Glutamatergic neuron (in vitro differentiated cells): ENCODE data around the gene SIAH1. TPM values are rescaled to one million over a fixed set of nuclear protein-coding genes. Genes with fewer than 3 reads are reported as not detected.
A peak's percentile ranks its signal among the peaks of the same experiment; 100 is the strongest.

Experiments
- DNase-seq: peaks from one replicate; pipeline ENCODE4 v3.0.0; 2022
- H3K27ac Mint-ChIP-seq: one replicate; pipeline ENCODE4 v1.8.0; 2020; ENCODE audit warnings: mild to moderate bottlenecking, mixed read lengths, inconsistent platforms; ENCODE audit not compliant: unreplicated experiment
- H3K27me3 Mint-ChIP-seq: one replicate; pipeline ENCODE4 v1.8.0; 2020; ENCODE audit warnings: mild to moderate bottlenecking, moderate library complexity, mixed read lengths, inconsistent platforms; ENCODE audit not compliant: unreplicated experiment
- H3K36me3 Mint-ChIP-seq: one replicate; pipeline ENCODE4 v1.8.0; 2020; ENCODE audit warnings: mild to moderate bottlenecking, mixed read lengths, inconsistent platforms; ENCODE audit not compliant: unreplicated experiment
- H3K4me1 Mint-ChIP-seq: one replicate; pipeline ENCODE4 v1.8.0; 2020; ENCODE audit warnings: mild to moderate bottlenecking, low read depth, mixed read lengths, inconsistent platforms; ENCODE audit not compliant: unreplicated experiment
- H3K4me3 Mint-ChIP-seq: one replicate; pipeline ENCODE4 v1.8.0; 2020; ENCODE audit warnings: mild to moderate bottlenecking, mixed read lengths, inconsistent platforms; ENCODE audit not compliant: unreplicated experiment
- H3K9me3 Mint-ChIP-seq: one replicate; pipeline ENCODE4 v1.8.0; 2020; ENCODE audit warnings: mild to moderate bottlenecking, moderate library complexity, mixed read lengths, inconsistent platforms; ENCODE audit not compliant: unreplicated experiment
- total RNA-seq: library from RNA; stranded (reverse); fragmentation: NEBNext Ultra II Directional; extraction: Animal tissue kit (Norgen Biotek cat#: 25700); gene quantifications from one replicate; pipeline ENCODE4 v1.2.1, GENCODE V29; 2021; ENCODE audit not compliant: unreplicated experiment
- TF ChIP-seq, protein P1 (sequence below): fragments of 200-600 bp; sonication (generic); IDR thresholded peaks from one replicate; pipeline ENCODE4 v1.5.0; 2021; ENCODE audit not compliant: partially characterized antibody, unreplicated experiment

SIAH1 gene
- total RNA-seq, 1 donor from 2014 or later: 46.7 TPM

DNA sequence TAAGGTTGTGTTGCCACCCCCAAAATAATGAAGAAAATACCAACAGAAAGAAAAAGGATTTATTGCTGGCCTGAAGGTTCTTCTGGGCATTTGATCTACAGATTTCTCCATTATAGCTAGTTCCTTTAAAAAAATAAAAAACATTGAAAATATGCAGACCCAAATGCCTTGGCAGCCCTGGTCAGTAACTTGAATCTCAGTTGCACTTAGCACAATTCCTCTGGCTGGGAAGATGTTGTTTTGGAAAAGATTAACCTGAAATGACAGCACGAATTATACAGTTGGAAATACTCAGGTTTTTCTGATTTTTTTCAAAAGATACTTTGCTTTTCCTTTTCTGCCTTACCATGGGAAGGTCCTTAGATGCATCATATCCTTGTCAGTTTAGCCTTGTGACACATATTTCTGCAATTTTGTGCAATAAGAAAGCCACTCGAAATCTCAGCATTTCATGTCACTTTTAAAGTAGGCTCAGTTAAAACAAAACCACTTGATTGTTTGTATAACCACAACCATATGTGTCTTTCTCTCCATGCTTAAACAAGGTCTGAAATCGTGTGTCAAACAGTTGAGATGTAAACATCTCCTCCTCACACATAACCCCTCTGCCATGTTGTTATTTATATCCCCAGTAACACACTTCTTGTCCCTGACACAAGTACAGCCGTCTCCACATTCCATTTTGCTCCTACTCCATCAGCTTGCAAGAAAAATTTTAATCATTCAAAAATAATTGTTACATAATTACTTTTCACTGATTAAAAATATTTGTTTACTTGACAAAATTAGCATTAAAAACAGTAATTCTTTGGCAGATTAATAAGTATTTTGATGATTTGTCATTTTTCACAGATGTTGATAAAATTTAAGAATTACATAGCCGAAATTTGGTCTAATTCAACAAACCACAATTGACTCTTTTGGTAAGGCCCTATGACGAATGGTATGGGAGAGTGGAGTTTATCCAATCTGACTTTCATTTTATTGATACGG is 61.1 kb downstream of the SIAH1 start:
- no peak overlapping the region for H3K4me3 Mint-ChIP-seq
- no peaks in the 10 kb centered on the region for H3K9me3 Mint-ChIP-seq
- TF ChIP-seq, protein P1, sequence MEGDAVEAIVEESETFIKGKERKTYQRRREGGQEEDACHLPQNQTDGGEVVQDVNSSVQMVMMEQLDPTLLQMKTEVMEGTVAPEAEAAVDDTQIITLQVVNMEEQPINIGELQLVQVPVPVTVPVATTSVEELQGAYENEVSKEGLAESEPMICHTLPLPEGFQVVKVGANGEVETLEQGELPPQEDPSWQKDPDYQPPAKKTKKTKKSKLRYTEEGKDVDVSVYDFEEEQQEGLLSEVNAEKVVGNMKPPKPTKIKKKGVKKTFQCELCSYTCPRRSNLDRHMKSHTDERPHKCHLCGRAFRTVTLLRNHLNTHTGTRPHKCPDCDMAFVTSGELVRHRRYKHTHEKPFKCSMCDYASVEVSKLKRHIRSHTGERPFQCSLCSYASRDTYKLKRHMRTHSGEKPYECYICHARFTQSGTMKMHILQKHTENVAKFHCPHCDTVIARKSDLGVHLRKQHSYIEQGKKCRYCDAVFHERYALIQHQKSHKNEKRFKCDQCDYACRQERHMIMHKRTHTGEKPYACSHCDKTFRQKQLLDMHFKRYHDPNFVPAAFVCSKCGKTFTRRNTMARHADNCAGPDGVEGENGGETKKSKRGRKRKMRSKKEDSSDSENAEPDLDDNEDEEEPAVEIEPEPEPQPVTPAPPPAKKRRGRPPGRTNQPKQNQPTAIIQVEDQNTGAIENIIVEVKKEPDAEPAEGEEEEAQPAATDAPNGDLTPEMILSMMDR: no peak
- H3K27me3 Mint-ChIP-seq: no peaks in the 10 kb centered on the region
- DNase-seq: no peak
- H3K4me1 Mint-ChIP-seq: peaks cover 2% of the 10 kb centered on the region
- H3K27ac Mint-ChIP-seq: no peak overlapping the region
- H3K36me3 Mint-ChIP-seq: no peaks in the 10 kb centered on the region

DNA sequence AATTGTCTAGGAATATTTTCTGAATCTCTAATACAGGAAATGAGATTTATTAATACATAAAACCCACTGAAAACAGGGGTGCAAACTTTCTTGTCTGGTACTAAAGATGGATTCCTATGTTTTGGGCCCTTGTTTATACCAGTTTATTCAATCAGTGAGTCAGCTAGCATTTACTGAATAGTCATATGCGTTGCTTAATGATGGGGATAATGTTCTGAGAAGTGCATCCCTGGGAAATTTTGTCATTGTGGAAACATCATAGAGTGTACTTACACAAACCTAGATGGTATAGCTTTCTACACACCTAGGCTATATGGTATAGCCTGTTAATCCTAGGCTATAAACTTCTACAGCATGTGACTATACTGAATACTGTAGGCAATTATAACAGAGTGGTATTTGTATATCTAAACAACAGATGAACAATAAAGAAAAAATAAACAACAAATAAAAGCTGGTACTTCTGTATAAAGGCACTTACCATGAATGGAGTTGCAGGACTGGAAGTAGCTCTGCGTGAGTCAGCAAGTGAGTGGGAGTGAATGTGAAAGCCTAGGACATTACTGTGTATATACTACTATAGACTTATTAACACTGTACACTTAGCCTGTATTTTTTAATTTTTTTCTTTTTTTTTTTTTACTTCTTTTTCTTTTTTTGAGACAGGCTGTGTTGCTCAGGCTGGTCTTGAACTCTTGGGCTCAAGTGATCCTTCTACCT is 63.7 kb downstream of the SIAH1 start:
- H3K9me3 Mint-ChIP-seq: no peaks in the 10 kb centered on the region
- DNase-seq: no peak
- no peak overlapping the region for H3K27ac Mint-ChIP-seq
- no peaks in the 10 kb centered on the region for H3K4me1 Mint-ChIP-seq
- no peak overlapping the region for H3K4me3 Mint-ChIP-seq
- H3K27me3 Mint-ChIP-seq: no peaks in the 10 kb centered on the region
- no peaks in the 10 kb centered on the region for H3K36me3 Mint-ChIP-seq
- TF ChIP-seq, protein P1: no peak

DNA sequence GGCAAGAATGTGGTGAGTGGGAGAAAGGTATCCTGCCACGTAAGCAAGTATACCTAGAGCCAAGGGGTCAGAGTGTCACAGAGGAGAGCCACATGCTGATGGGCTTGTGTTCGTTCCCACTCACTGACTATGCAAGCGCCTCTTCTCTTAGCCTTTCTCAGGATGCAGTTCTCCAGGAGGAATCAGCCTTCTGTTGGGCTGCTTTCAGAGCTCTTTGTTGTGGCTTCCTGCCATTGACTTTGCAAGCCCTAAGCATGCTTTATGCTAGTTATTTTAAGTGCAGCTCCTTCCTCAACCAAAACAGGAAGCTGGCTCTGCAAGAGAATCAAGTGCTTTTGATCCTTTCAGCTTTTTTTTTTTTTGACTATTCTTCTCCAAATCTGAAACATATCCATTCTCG is 66.6 kb downstream of the SIAH1 start:
- Mint-ChIP-seq H3K27me3 (peaks cover 7% of the 10 kb centered on the region), H3K36me3 (peaks cover 11% of the 10 kb centered on the region), H3K27ac (peak overlapping the region; percentile 17), H3K9me3 (peaks cover 6% of the 10 kb centered on the region), H3K4me1 (no peaks in the 10 kb centered on the region), H3K4me3 (no peak overlapping the region)
- TF ChIP-seq, protein P1: no peak
- no peak for DNase-seq

DNA sequence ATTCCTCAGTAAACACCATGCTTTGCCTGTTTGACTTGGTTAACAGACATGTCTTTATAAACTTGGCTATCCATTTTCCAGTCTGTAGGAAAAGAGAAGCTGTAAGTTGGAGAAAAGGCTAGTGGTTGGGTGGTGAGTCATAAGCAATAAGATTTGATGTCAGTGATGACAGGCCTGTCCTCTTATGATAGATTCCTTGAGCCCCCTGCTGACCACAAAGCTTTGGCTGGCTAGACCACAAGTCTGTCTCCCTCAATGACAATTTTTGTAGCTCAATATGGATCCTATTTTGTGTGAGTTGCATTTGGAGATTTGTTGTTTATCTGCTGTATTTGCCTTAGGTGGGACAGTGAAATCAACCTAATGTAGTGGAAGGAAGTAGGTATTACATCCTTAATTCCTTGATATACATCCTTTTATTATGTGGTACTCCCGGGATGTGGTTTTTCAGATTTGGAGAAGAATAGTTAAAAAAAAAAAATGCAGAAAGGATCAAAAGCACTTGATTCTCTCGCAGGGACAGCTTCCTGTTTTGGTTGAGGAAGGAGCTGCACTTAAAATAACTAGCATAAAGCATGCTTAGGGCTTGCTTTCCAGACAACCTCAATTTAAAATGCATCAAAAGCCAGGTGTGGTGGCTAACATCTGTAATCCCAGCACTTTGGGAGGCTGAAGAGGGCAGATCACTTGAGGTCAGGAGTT is 67.4 kb downstream of the SIAH1 start:
- TF ChIP-seq, protein P1: no peak
- peaks cover 7% of the 10 kb centered on the region for H3K27me3 Mint-ChIP-seq
- H3K27ac Mint-ChIP-seq: no peak overlapping the region
- H3K4me3 Mint-ChIP-seq: no peak overlapping the region
- H3K36me3 Mint-ChIP-seq: peaks cover 20% of the 10 kb centered on the region
- no peak for DNase-seq
- no peaks in the 10 kb centered on the region for H3K4me1 Mint-ChIP-seq
- peaks cover 9% of the 10 kb centered on the region for H3K9me3 Mint-ChIP-seq
